ENCODE results near the gene MCF2L. TPM values are rescaled to one million over a fixed set of nuclear protein-coding genes. Genes with fewer than 3 reads are reported as not detected.
"Not testable (repeated sequence)": the region's sequence is repeated elsewhere in the genome, so short reads cannot be mapped to it uniquely, and the experiment has no call there.

The MCF2L gene
- total RNA-seq, 1 donor from 2014 or later = 5.6 TPM

DNA sequence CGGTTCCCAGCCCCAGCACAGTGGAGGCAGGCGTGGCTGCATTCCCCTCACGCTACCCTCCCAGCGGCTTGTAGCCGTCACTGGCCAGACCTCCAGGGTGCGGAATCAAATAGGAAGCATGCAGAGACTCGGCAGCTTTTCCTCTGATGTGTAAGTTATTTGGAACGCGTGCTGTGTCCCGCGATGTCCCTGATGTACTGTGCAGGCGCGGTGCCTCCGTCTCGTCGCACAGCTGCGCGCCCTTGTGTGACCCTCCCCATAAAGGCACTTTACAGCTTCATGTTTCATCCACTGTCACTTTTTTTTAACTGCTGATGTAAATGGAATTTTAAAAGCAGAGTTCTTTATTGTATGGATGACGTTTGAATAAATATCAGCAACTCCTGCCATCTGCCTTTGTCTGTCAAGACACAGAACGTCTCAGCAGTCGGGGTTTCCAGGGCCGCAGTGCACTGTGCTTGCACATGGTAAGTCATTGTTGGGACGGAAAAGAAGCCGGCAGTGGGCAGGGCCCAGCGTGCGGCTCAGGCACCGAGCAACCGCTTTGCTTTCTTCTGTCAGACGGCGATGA lies 129.2 kb downstream of the MCF2L start:
- Mint-ChIP-seq H3K36me3 (ENCODE audit: unreplicated experiment) (no peaks in the 10 kb centered on the region), H3K4me1 (ENCODE audit: unreplicated experiment) (peaks cover 11% of the 10 kb centered on the region), H3K27ac (ENCODE audit: unreplicated experiment) (no peak overlapping the region), H3K4me3 (ENCODE audit: unreplicated experiment) (no peak overlapping the region), H3K27me3 (ENCODE audit: unreplicated experiment) (peaks cover 3% of the 10 kb centered on the region), H3K9me3 (ENCODE audit: unreplicated experiment) (no peaks in the 10 kb centered on the region)
- no peak for DNase-seq (ENCODE audit: extremely low spot score, unreplicated experiment)
- TF ChIP-seq, protein P1, sequence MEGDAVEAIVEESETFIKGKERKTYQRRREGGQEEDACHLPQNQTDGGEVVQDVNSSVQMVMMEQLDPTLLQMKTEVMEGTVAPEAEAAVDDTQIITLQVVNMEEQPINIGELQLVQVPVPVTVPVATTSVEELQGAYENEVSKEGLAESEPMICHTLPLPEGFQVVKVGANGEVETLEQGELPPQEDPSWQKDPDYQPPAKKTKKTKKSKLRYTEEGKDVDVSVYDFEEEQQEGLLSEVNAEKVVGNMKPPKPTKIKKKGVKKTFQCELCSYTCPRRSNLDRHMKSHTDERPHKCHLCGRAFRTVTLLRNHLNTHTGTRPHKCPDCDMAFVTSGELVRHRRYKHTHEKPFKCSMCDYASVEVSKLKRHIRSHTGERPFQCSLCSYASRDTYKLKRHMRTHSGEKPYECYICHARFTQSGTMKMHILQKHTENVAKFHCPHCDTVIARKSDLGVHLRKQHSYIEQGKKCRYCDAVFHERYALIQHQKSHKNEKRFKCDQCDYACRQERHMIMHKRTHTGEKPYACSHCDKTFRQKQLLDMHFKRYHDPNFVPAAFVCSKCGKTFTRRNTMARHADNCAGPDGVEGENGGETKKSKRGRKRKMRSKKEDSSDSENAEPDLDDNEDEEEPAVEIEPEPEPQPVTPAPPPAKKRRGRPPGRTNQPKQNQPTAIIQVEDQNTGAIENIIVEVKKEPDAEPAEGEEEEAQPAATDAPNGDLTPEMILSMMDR (IDR thresholded peaks at IDR 0.05) = no peak

DNA sequence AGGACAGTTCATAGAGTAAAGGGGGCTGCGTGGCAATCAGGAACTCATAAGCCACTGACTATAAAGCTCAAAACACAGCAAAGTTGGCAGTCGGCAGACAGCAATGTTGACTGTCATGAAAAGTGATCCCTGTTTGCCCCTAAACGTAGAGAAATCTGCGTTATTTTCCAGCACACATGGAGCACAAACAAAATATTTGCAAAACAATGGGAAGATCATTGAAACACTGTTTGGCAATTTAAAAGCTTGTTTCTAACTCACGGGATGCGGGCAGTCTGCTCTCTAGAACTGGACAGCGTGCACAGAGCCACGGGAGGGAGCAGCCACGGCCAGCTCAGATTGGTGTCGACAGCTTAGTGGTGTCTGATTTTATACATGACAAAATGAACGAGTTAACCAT lies 130.1 kb downstream of the MCF2L start:
- no peak for DNase-seq (ENCODE audit: extremely low spot score, unreplicated experiment)
- no peak overlapping the region for H3K27ac Mint-ChIP-seq (ENCODE audit: unreplicated experiment)
- no peaks in the 10 kb centered on the region for H3K36me3 Mint-ChIP-seq (ENCODE audit: unreplicated experiment)
- TF ChIP-seq, protein P1 (IDR thresholded peaks at IDR 0.05) = no peak
- H3K4me3 Mint-ChIP-seq (ENCODE audit: unreplicated experiment) = no peak overlapping the region
- H3K27me3 Mint-ChIP-seq (ENCODE audit: unreplicated experiment) = peaks cover 3% of the 10 kb centered on the region
- no peaks in the 10 kb centered on the region for H3K9me3 Mint-ChIP-seq (ENCODE audit: unreplicated experiment)
- H3K4me1 Mint-ChIP-seq (ENCODE audit: unreplicated experiment) = peaks cover 11% of the 10 kb centered on the region

DNA sequence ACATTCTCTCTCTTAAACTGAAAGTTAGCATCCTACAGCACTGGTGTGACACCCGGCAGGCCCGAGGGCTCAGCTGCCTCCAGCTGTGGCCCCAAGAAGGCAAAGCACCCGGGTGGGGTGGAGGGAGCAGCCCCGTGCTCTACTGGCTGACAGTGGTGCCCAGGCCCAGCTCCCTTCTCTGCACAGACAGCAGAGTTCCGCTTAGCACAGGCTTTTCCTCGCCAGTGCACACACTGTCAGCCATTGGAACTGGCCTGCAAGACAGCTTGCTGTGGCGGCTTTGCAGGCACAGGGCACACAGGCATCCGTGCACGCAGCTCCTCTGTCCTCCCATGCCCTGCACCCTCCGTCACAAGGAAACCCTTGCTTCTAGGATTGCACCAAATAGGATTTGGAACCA lies 133.3 kb downstream of the MCF2L start:
- not testable (repeated sequence) for DNase-seq (ENCODE audit: extremely low spot score, unreplicated experiment); H3K4me3 Mint-ChIP-seq (ENCODE audit: unreplicated experiment); H3K27me3 Mint-ChIP-seq (ENCODE audit: unreplicated experiment); H3K27ac Mint-ChIP-seq (ENCODE audit: unreplicated experiment); H3K36me3 Mint-ChIP-seq (ENCODE audit: unreplicated experiment); H3K9me3 Mint-ChIP-seq (ENCODE audit: unreplicated experiment)
- peaks cover 11% of the 10 kb centered on the region for H3K4me1 Mint-ChIP-seq (ENCODE audit: unreplicated experiment)

DNA sequence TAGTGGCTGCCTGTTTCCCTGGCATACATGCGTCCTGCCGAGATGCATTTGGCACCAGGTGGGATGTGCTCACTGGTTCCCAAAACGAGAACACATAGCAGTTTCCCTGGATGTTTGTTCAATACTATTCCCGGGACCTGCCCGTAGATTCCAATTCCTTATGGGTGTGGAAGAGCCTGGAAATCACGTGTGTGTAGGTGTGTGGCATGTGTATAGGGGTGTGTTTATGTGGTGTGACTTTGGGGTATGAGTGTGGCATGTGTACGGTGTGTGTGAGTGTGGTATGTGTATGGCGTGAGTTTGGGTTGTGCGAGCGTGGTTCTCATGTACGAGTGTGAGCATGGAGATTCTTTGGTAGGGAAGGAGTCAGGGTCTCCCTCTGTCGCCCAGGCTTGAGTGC lies 133.7 kb downstream of the MCF2L start:
- TF ChIP-seq, protein P1 (IDR thresholded peaks at IDR 0.05) = no peak
- Mint-ChIP-seq H3K36me3 (ENCODE audit: unreplicated experiment) (no peaks in the 10 kb centered on the region), H3K27ac (ENCODE audit: unreplicated experiment) (no peak overlapping the region), H3K4me3 (ENCODE audit: unreplicated experiment) (no peak overlapping the region), H3K9me3 (ENCODE audit: unreplicated experiment) (no peaks in the 10 kb centered on the region), H3K27me3 (ENCODE audit: unreplicated experiment) (peaks cover 1% of the 10 kb centered on the region), H3K4me1 (ENCODE audit: unreplicated experiment) (peaks cover 9% of the 10 kb centered on the region)
- no peak for DNase-seq (ENCODE audit: extremely low spot score, unreplicated experiment)

DNA sequence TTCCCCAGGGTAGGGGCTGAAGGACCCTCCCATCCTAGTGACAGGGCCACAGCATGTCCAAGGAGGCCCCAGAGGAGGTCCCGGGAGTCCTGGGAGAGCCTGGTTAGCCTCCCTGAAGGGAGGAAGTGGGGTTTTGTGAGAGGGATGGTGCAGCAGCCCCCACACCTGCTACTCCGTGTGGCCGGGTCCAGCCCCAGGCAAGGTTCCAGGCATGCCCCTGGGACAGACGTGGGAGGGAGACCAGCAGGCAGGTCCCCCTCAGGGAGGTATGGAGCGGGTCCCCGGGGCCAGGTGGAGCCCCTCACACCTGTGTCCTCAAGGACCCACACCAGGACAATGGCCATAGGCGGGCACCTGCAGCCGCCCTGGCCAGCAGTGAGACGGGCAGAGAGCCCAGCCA lies 134.6 kb downstream of the MCF2L start:
- H3K4me1 Mint-ChIP-seq (ENCODE audit: unreplicated experiment) = peaks cover under 1% of the 10 kb centered on the region

More for the DNA sequence above, 134.6 kb downstream of the MCF2L start:
- Mint-ChIP-seq H3K4me3 (ENCODE audit: unreplicated experiment) (no peak overlapping the region), H3K27me3 (ENCODE audit: unreplicated experiment) (peaks cover 1% of the 10 kb centered on the region), H3K9me3 (ENCODE audit: unreplicated experiment) (no peaks in the 10 kb centered on the region), H3K36me3 (ENCODE audit: unreplicated experiment) (no peaks in the 10 kb centered on the region), H3K27ac (ENCODE audit: unreplicated experiment) (no peak overlapping the region)
- DNase-seq (ENCODE audit: extremely low spot score, unreplicated experiment) = no peak
- TF ChIP-seq, protein P1 (IDR thresholded peaks at IDR 0.05) = no peak

All from osteocyte (in vitro differentiated cells).